Measurements from ENCODE around the gene TKFC. TPM values are rescaled to one million over a fixed set of nuclear protein-coding genes. Genes with fewer than 3 reads are reported as not detected.

Gene TKFC
- total RNA-seq, 1 donor from 2014 or later = 7.3 TPM

DNA sequence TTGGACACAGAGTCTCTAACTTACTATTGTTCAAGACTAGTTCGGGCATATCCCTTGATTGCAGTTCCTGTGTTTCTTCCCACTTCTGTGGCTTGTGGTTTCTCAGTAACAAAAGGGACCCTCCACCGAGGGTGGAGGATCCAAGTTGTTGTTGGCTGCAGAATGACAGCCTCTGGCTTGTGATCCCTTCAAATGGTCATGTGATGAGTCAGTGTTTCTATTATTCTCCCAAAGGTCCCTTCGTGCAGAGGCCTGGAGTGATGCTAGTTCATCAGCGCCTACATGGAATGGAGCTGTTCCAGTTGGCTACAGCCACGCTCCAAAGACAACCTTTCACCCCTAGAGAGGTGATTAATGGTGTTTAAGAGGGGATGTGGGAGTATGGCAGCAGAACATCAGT is 35.3 kb upstream of the TKFC start:
- Histone ChIP-seq H3K27ac (peak overlapping the region in 1 of 2 donors; percentile 51), H3K36me3 (peaks cover 34 to 36% of the 10 kb centered on the region in 2 donors)
- TF ChIP-seq, protein P1, sequence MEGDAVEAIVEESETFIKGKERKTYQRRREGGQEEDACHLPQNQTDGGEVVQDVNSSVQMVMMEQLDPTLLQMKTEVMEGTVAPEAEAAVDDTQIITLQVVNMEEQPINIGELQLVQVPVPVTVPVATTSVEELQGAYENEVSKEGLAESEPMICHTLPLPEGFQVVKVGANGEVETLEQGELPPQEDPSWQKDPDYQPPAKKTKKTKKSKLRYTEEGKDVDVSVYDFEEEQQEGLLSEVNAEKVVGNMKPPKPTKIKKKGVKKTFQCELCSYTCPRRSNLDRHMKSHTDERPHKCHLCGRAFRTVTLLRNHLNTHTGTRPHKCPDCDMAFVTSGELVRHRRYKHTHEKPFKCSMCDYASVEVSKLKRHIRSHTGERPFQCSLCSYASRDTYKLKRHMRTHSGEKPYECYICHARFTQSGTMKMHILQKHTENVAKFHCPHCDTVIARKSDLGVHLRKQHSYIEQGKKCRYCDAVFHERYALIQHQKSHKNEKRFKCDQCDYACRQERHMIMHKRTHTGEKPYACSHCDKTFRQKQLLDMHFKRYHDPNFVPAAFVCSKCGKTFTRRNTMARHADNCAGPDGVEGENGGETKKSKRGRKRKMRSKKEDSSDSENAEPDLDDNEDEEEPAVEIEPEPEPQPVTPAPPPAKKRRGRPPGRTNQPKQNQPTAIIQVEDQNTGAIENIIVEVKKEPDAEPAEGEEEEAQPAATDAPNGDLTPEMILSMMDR (IDR thresholded peaks at IDR 0.05) = no peak

DNA sequence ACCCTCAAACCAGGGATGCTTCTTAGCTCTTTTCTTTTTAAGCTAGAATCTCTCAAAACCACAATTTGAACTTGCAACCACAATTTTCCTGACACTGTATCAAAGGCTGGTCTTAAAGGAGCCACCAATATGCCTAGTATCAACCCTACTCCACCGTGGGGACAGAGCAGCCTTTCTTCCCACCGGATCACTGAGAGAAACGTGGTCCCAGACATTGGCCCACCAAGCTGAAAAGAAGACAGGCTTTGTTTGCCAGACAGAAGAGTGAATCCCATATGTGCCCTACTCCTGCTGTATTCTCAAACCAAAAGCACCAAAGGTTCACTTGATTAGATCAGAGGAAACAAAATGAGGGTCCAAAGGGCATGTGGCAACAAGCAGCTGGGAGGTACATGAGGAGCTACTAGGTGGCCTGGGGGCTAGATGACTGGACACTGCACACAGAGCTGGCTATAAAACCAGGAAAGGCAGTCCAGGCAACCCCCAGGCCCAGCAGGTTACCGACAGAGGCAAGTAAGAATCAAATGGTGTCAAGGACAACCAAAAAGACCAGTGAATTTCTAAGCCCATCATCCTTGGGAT is 34.3 kb upstream of the TKFC start:
- Histone ChIP-seq H3K36me3 (peaks cover 44 to 46% of the 10 kb centered on the region in 2 donors), H3K4me1 (peaks cover 7 to 28% of the 10 kb centered on the region in 2 donors), H3K27me3 (no peaks in the 10 kb centered on the region), H3K27ac (peak overlapping the region in 1 of 2 donors; percentile 27), H3K9me3 (no peaks in the 10 kb centered on the region), H3K4me3 (no peak overlapping the region)
- DNase-seq (ENCODE audit: low spot score in 2 of 2) = no peak
- TF ChIP-seq, protein P1 (IDR thresholded peaks at IDR 0.05) = no peak
- intact Hi-C loops (cut with DNase I) = no loop called here

More for the DNA sequence above, 35.3 kb upstream of the TKFC start:
- no peaks in the 10 kb centered on the region for H3K27me3 ChIP-seq
- peaks cover 7 to 28% of the 10 kb centered on the region in 2 donors for H3K4me1 ChIP-seq
- no peaks in the 10 kb centered on the region for H3K9me3 ChIP-seq
- intact Hi-C loops (cut with DNase I) = no loop called here
- no peak overlapping the region for H3K4me3 ChIP-seq
- DNase-seq (ENCODE audit: low spot score in 2 of 2) = peak in 1 of 2 donors; percentile 70

DNA sequence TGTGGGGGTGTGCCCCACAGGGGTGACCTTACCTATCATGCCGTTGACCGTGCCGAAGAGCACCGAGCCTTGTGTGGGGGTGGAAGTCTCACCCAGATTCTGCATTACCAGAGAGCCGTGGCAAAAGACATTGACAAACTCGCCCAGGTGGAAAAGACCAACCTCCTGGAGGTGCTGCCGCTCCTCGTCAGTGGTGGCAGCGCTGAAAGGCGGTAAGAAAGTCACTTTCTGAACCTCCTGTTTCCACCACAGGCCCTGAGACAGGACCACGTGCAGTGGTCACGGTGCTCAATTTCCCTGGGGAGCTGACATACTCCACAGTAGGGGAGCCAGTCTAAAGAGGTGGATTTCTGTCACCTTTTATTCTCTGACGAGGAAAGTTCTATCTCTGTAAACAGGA is 30.5 kb upstream of the TKFC start:
- no peak overlapping the region for H3K4me3 ChIP-seq
- no peaks in the 10 kb centered on the region for H3K27me3 ChIP-seq
- no peak overlapping the region for H3K27ac ChIP-seq
- peaks cover 0 to 9% of the 10 kb centered on the region in 2 donors for H3K4me1 ChIP-seq
- DNase-seq (ENCODE audit: low spot score in 2 of 2) = no peak
- intact Hi-C loops (cut with DNase I) = no loop called here
- no peaks in the 10 kb centered on the region for H3K9me3 ChIP-seq
- peaks cover 64 to 84% of the 10 kb centered on the region in 2 donors for H3K36me3 ChIP-seq
- TF ChIP-seq, protein P1 (IDR thresholded peaks at IDR 0.05) = no peak

DNA sequence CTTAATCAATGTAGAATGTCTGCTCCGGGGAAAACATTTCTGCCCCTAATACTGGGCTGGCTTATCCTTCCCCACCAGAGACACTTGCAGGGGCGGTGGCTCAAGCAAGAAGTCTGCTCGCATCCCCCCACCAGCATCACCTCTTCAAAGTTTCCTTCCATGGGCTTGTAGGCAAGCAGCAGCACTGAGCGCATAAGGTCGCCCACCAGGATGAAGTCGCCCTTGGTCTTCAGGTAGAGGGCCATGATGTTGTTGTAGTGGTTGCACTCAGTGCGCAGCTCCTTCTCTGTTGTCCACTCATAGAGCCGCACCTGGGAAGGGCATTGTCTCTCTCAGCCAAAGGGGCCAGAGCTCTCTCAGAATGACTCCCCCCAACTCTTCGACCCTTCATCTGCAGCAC is 29.3 kb upstream of the TKFC start:
- H3K27ac ChIP-seq = no peak overlapping the region
- H3K4me3 ChIP-seq = no peak overlapping the region
- peaks cover 75 to 96% of the 10 kb centered on the region in 2 donors for H3K36me3 ChIP-seq
- DNase-seq (ENCODE audit: low spot score in 2 of 2) = no peak
- peaks cover 0 to under 1% of the 10 kb centered on the region in 2 donors for H3K4me1 ChIP-seq
- no peaks in the 10 kb centered on the region for H3K9me3 ChIP-seq
- intact Hi-C loops (cut with DNase I) = no loop called here
- TF ChIP-seq, protein P1 (IDR thresholded peaks at IDR 0.05) = no peak
- H3K27me3 ChIP-seq = no peaks in the 10 kb centered on the region

DNA sequence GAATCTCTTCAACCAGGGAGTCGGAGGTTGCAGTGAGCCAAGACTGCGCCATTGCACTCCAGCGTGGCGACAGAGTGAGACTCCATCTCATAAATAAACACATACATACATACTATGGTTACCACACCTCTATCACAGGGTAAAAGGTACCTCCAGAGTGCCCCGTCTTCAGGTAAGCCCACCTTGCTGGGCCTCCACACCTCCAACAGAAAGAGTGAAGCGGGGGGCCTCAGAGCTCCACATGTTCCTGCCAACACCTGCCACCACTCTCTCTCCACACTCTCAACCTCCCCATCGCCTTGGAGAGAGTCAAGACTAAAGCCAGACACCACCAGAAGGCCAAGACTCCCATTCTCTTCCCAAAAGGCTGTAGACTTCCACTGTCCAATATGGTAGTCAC is 27.6 kb upstream of the TKFC start:
- H3K27me3 ChIP-seq = no peaks in the 10 kb centered on the region
- no peak overlapping the region for H3K4me3 ChIP-seq
- H3K36me3 ChIP-seq = peaks cover 81 to 100% of the 10 kb centered on the region in 2 donors
- H3K27ac ChIP-seq = no peak overlapping the region
- intact Hi-C loops (cut with DNase I) = no loop called here
- TF ChIP-seq, protein P1 (IDR thresholded peaks at IDR 0.05) = no peak
- no peaks in the 10 kb centered on the region for H3K4me1 ChIP-seq
- H3K9me3 ChIP-seq = no peaks in the 10 kb centered on the region
- no peak for DNase-seq (ENCODE audit: low spot score in 2 of 2)
